Adrenal gland (tissue), 12 donors: ENCODE results near the gene GPM6B. TPM values are rescaled to one million over a fixed set of nuclear protein-coding genes. Genes with fewer than 3 reads are reported as not detected.

ENCODE experiments used
- DNase-seq, 7 donors: peaks; one replicate each; pipeline ENCODE4 v3.0.0-alpha.2; 2019 to 2020
- H3K27ac ChIP-seq, 5 donors: fragments of 200-600 bp; sonication (generic) in 4 of 5; 1 replicate in 3 of 5; 2 replicates in 2 of 5; pipeline versions ENCODE4 v1.5.1 to v1.8.0; 2016 to 2020; ENCODE audit warnings: mild to moderate bottlenecking in 1 of 5
- H3K27me3 ChIP-seq: fragments of 200-600 bp; 2 replicates; pipeline ENCODE4 v1.8.0; 2021
- H3K36me3 ChIP-seq, 2 donors: fragments of 200-600 bp; replicated peaks in 1 of 2; 1 replicate in 1 of 2; 2 replicates in 1 of 2; pipeline versions ENCODE4 v1.5.1 to v1.8.0; 2018 to 2022
- H3K4me1 ChIP-seq, 2 donors: fragments of 200-600 bp; replicated peaks in 1 of 2; 1 replicate in 1 of 2; 2 replicates in 1 of 2; pipeline versions ENCODE4 v1.5.1 to v1.8.0; 2018 to 2021
- H3K4me3 ChIP-seq, 4 donors: fragments of 200-600 bp; sonication (generic) in 3 of 4; one replicate each; pipeline ENCODE4 v1.5.1; 2016 to 2018
- H3K9me3 ChIP-seq, 3 donors: fragments of 200-600 bp; sonication (generic) in 1 of 3; replicated peaks in 1 of 3; 1 replicate in 2 of 3; 2 replicates in 1 of 3; pipeline versions ENCODE4 v1.5.1 to v1.8.0; 2016 to 2021
- CTCF ChIP-seq, 6 experiments: fragments of 450-650 bp in 4 of 6; fragments of 200-600 bp in 2 of 6; sonication (generic) in 1 of 6; IDR thresholded peaks; 1 replicate in 5 of 6; 2 replicates in 1 of 6; pipeline versions ENCODE4 v1.5.1 to v1.8.0; 2016 to 2021; ENCODE audit warnings: antibody characterized with exemption in 6 of 6, mild to moderate bottlenecking in 2 of 6, moderate library complexity in 1 of 6
- POLR2A ChIP-seq, 2 donors: fragments of 450-650 bp; IDR thresholded peaks; one replicate each; pipeline ENCODE4 v1.6.1; 2017; ENCODE audit warnings: antibody characterized with exemption in 2 of 2, mild to moderate bottlenecking in 2 of 2, moderate library complexity in 1 of 2
- WGBS, 4 donors: extraction: QIAGEN DNeasy Blood & Tissue Kit in 2 of 4; methylation state at CpG; one replicate each; pipeline versions ENCODE4 v1.1.5 to v1.1.7; 2013 to 2017; 5-methylcytosine and 5-hydroxymethylcytosine counted together
- intact Hi-C, 2 donors: fragments of 100-400 bp; cut with DNase I; formaldehyde crosslinking; loops; one replicate each; pipeline versions ENCODE4 v1.14.1 to v1.15.0; 2022 to 2023
- polyA plus RNA-seq, 3 donors: library from polyadenylated mRNA; stranded (reverse); fragments of 200-250 nt in 2 of 3; fragments of 350-450 nt in 1 of 3; fragmentation: Illumina TruSeq in 1 of 3; extraction: RNeasy Lipid Tissue Mini Kit (QIAGEN cat#74804) in 1 of 3; gene quantifications; one replicate each; pipeline ENCODE4 v1.2.3, GENCODE V29; 2013 to 2014
- total RNA-seq, 9 donors: library from RNA; depleted of rRNA in 4 of 9; stranded (reverse); fragments of >200 nt in 4 of 9; fragments of 120-200 nt in 1 of 9; fragmentation: NEBNext Ultra II Directional in 1 of 9; extraction: Animal tissue kit (Norgen Biotek cat#: 25700) in 1 of 9; gene quantifications; one replicate each; pipeline versions ENCODE4 v1.1.0 to v1.2.4, GENCODE V29; 2013 to 2023
- donor health status: healthy with polysubstance abuse.
- donor health status: Bipolar disorder and iron deficiency.
- donor health status: DM: yes; HTN: yes; CAD: no.
- donor health status: DM: no; HTN: no; CAD: no.
- donor health status: DM: no; HTN: no; CAD: no.
- donor health status: DM: yes; HTN: yes; CAD: no.

Gene GPM6B
- total and polyA plus RNA-seq, 12 donors: 1.0 to 7.5 (median 4.2) TPM

- H3K36me3 ChIP-seq: no peaks in the 10 kb centered on the region
- H3K27me3 ChIP-seq: peaks cover 5% of the 10 kb centered on the region
- H3K9me3 ChIP-seq: no peaks in the 10 kb centered on the region
- intact Hi-C loops: no loop called here
- no peak for DNase-seq
- 83 to 94% (median 90%) methylated on average over 2 of the region's 2 CpGs for WGBS, 4 donors
- H3K27ac ChIP-seq: no peak overlapping the region
- H3K4me3 ChIP-seq: no peak overlapping the region
- no peak for TF ChIP-seq POLR2A (IDR thresholded peaks at IDR 0.05)
- no peak for TF ChIP-seq CTCF (IDR thresholded peaks at IDR 0.05)
- no peaks in the 10 kb centered on the region for H3K4me1 ChIP-seq
Observed at GRCh38 chrX:13791145-13791544, 25.7 kb downstream of the GPM6B start.

GRCh38 chrX:13790206-13791131 is 26.4 kb downstream of the GPM6B start:
- 52 to 77% (median 63%) methylated on average over 4 to 6 of the region's 6 CpGs for WGBS, 4 donors
- Histone ChIP-seq H3K36me3 (no peaks in the 10 kb centered on the region), H3K4me3 (no peak overlapping the region), H3K27me3 (peaks cover 5% of the 10 kb centered on the region), H3K27ac (no peak overlapping the region), H3K4me1 (no peaks in the 10 kb centered on the region), H3K9me3 (no peaks in the 10 kb centered on the region)
- no peak for TF ChIP-seq POLR2A (IDR thresholded peaks at IDR 0.05)
- TF ChIP-seq CTCF (IDR thresholded peaks at IDR 0.05): no peak
- DNase-seq: no peak
- intact Hi-C loops: no loop called here

GRCh38 chrX:13786048-13786447 is 30.8 kb downstream of the GPM6B start:
- Histone ChIP-seq H3K36me3 (no peaks in the 10 kb centered on the region), H3K4me1 (no peaks in the 10 kb centered on the region), H3K27ac (no peak overlapping the region), H3K27me3 (peaks cover 6% of the 10 kb centered on the region), H3K4me3 (no peak overlapping the region), H3K9me3 (no peaks in the 10 kb centered on the region)
- no peak for DNase-seq
- intact Hi-C loops: no loop called here
- TF ChIP-seq POLR2A (IDR thresholded peaks at IDR 0.05) (no peak), CTCF (IDR thresholded peaks at IDR 0.05) (no peak)
- 63 to 73% (median 69%) methylated on average over 4 to 8 of the region's 8 CpGs for WGBS, 4 donors

GRCh38 chrX:13780868-13781427 is 35.9 kb downstream of the GPM6B start:
- TF ChIP-seq CTCF (IDR thresholded peaks at IDR 0.05) (no peak), POLR2A (IDR thresholded peaks at IDR 0.05) (no peak)
- WGBS, 4 donors: 64 to 80% (median 69%) methylated on average over 1 to 7 of the region's 7 CpGs
- peaks cover 6% of the 10 kb centered on the region for H3K27me3 ChIP-seq

More at GRCh38 chrX:13780868-13781427, 35.9 kb downstream of the GPM6B start:
- no peak overlapping the region for H3K27ac ChIP-seq
- no peaks in the 10 kb centered on the region for H3K4me1 ChIP-seq
- H3K9me3 ChIP-seq: no peaks in the 10 kb centered on the region
- H3K36me3 ChIP-seq: no peaks in the 10 kb centered on the region
- DNase-seq: no peak
- intact Hi-C loops: no loop called here
- no peak overlapping the region for H3K4me3 ChIP-seq
